Stimulated activated CD4-positive, alpha-beta T cell treated with anti-CD3 and anti-CD28 coated beads, Interleukin-1b, Interleukin-23, amount 100 ng/mL, for 4 hours (primary cell): ENCODE results near the gene DHX40.
"Not testable (repeated sequence)": the region's sequence is repeated elsewhere in the genome, so short reads cannot be mapped to it uniquely, and the experiment has no call there.

Source experiments
- DNase-seq, 2 donors: peaks; one replicate each; pipeline ENCODE4 v3.0.0-alpha.2; 2020; ENCODE audit warnings: low read depth in 2 of 2

DHX40 gene

DNA sequence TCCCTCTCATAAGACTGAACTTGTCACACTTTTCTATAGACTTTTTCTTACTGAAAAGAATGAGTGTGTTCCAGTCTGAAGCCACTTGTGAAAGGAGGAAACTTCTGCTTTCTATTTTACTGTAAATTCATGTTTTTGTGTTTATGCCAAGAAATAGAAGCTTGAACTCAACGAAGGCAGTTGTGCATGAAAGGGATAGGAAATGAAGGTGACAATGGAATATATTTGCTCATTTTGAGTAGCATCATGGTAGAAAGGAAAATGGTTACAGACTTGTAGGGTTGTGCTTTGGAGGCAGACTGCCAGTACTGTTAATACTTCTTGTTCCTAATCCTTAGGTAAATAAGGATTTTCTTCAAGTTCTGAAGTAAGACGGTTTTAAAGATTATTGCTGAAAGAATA is 62.4 kb downstream of the DHX40 start:
- DNase-seq, result no peak

DNA sequence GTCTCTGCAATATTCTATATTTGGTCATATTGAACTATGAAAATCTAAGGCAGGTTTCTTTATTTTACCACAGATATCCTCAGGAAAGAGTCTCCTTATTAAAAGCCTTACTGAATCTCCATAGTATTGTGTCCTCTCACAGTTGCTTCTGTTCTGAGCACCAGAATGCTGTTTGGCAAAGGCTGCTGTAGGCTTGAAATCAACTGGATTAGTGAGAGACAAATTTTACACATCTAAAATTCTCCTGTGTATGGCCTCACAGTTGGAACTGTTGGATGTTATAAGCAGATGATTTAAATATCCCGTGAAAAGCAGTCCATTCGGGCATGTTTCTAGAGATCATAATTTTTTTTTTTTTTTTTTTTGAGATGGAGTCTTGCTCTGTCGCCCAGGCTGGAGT is 63.8 kb downstream of the DHX40 start:
- no peak for DNase-seq

DNA sequence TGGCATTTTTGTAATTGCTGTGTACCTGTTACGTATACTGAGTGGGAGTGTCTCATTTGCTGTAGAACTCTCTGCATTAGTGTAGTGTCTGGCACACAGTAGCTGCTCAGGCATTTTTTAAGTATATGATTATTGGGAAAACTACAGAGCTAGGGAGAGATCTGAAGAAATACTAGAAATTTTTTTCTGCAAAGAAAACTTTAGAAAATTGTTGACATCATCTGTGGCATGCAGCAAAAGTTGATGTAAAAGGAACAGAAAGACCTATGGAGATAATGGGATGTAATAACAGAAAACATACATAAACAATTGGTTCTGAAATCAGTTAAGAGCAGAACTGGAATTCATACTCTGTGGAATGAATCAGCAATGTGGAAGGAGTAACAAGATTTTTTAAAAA is 65.9 kb downstream of the DHX40 start:
- no peak for DNase-seq

DNA sequence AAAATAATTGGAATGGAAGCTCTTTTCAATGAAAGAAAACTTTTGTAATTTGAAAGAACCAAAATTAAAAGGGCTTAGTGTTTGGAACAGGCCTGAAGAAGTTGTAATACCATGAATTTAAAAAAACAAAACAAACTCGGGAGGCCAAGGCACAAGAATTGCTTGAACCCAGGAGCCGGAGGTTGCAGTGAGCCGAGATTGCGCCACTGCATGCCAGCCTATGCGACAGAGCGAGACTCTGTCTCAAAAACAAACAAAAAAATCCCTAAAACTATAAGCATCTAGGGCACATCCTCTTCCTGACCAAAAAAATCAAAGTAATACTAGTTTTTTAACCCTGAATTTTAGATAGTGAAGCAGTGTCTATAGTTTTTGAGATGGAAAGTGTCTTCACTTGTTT is 67.0 kb downstream of the DHX40 start:
- DNase-seq, result no peak

DNA sequence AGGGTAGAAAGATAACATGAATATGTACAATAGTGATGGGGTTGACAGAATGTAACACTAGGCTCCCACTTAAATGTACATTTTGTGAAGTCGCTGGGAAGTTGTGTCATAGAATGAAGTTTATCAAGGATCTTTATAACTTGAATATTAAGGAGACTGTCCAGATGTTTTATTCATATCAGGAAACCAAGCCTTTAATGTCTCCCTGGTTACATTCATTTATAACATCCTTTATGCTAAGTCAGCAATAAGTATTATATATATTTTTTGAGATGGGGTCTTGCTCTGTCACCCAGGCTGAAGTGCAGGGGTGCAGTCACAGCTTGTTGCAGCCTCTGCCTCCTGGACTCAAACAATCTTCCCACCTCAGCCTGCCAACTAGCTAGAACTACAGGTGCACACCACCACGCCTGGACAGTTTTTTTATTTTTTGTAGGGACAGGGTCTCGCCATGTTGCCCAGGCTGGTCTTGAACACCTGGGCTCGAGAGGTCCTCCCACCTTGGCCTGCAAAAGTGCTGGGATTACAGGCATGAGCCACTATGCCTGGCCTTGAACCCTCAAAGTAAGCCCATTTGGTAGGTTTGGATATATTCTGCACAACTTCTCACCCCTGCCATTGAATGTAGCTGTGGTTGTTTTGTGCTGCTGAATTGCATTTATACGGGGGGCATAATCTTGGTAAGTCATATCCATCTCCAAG is 68.4 kb downstream of the DHX40 start:
- no peak for DNase-seq

DNA sequence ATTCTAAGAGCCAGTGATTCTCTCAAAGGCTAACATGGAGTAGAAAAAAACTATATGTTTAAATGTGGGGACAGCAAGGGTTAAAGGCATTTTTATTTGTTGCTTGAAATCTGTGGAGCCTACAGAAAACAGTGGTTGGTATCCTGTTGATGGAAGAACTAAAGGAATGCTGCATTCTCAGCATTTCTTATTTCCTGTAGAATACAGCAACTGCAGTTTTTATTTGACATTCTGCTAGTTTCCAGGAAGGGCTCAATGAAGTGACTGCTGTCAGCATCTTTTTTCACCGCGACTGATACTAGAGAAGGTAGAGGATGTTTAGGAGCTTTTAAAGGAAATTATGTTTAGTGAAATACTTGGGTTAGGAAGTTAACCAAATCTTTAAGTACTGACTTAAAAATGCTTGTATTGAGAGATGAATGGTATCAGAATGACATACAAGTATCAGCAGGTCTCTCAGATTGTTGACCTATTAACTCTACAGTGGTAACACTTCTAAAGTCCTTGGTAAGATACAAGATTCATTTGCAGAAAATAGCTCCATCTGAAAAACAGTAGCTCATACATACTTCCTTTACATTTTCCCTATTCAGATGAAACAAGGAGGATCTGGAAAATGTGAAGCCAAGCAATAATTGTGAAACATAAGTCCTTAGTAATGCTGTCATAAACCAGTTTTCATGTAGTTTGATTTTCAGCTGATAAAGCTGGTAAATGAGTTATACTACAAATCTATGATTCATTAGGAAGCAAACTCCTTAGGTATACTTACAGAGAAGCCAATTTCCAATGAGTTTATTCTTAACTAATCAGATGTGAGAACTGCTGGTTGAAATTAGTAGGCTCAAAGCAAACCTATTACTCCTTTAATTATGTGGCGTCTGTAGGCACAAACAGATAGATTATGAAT is 69.5 kb downstream of the DHX40 start:
- no peak for DNase-seq

DNA sequence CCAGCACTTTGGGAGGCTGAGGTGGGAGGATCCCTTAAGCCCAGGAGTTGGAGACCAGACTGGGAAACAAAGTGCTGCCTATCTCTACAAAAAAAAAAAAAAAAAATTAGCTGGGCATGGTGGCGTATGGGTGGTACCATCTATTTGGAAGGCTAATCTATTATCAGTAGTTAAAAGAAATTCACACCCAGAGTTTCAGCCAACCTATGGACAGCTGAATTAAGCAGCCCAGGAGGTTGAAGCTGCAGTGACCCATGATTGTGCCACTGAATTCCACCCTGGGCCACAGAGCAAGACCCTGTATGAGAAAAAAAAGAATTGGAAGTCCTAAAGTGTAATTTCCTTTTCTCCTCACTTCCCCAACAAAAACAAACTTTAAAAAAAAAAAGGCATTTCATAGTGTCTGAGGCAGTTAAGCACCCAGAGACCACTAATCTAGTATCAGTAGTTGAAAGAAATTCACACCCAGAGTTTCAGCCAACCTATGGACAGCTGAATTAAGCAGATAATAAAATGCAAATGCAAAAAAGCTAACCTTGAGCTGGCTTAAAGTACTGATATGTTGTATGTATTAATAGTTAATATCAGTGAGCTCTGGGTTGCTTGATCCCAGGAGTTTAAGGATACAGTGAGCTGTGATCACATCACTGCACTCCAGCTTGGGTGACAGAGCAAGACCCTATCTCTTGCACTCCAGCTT is 72.4 kb downstream of the DHX40 start:
- DNase-seq, result no peak

DNA sequence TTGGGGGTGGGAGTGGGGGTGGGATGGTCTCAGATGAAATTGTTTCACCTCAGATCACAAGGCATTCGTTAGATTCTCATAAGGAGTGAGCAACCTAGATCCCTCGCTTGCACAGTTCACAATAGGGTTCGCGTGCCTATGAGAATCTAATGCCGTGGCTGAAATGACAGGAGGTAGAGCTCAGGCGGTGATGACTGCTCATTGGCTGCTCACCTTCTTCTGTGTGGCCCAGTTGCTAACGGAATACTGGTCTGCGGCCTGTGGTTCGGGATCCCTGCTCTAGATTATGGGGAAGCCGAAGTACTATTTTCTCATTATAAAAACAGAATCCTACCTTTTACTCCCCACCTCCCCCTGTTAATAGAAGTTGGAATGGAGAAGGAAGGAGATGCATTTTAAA is 73.1 kb downstream of the DHX40 start:
- DNase-seq, result no peak

DNA sequence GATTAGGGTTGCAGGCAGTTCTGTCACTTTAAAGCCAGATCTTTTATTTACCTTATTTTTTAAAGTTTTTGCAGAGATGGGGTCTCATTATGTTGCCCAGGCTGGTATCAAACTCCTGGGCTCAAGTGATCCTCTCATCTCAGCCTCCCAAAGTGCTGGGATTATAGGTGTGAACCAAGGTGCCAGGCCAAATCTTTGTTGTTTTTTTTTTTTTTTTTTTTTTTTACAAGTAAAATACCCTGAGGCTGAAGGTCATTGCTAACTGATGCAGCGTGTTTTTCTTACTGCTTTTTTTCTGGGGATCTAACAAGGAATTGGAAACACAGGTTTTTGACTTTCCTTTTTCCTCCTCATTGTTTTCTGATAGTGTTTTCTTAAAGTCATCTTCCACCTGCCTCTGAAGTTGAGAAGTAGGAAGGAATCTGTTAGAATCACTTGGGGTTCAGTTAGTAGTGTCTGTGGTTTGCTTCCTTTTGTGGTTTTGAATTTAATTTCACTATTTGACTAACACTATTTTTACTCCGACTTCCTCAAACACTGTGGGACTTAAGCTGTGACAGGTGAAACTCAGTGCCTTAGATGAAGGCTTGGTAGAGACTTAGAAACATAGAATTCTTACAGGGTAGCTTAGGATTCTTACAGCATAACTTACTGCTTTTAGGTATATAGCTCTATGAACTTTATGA is 76.5 kb downstream of the DHX40 start:
- DNase-seq, result no peak

DNA sequence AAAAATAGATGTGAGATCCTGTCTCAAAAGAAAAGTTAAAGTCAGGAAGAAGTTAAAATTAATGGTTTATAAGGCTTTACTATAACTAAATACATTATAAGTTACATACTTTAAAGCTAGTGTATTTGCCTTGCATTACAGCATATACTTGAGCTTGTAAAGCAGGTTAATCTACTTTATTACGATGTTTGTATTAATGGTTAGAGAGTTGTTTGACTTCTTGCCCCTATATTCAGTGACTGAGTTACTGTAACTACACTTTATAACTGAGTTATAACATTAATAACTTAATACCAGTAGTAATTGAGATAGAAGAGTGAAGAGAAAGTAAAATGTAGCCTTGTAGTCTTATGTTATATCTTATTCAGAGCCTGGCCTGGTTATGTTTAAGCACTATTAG is 77.2 kb downstream of the DHX40 start:
- DNase-seq, result no peak

DNA sequence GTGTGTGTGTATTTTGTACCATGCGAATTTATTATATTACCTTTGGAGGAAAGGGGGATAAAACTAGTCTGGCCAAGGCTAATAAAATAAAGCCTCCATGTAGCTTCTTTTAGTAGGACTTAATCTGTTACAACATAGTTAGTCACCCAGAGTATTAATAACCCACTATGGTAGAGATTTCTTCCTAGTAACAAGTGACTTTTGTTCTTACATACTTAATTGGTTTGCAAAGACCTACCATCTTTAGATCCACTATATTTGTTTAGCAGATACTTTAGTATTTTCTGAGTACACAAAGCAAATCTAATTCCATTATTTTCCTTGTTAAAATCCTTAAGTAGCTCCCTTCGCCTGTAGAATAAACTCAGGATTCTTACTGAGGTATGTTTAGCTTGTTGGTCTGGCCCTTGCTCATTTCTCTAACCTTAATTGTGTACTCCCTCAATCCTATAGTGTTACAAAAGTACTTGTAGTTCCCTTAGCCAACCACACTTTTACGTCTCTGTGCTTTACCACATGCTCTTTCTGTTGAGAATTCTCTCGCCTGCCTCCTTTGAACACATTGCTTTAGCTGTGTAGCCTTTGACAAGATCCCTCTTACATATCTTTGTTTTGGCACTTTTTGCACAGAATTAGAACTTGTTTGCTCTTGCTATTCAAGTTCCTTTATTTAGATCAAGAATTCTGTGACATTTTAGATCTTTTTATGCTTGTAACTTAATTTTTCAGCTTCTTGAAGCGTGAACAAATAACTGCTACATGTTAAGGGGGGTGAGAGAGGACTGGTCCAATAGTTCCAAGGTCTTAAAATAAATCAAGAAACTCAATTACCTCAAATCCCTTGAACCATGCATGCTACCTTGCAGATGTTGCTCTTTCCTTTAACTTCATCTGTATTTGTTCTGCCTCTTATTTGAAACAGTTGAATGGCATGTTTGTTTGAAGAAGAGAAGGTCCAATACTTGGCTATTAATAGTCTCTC is 78.0 kb downstream of the DHX40 start:
- no peak for DNase-seq

DNA sequence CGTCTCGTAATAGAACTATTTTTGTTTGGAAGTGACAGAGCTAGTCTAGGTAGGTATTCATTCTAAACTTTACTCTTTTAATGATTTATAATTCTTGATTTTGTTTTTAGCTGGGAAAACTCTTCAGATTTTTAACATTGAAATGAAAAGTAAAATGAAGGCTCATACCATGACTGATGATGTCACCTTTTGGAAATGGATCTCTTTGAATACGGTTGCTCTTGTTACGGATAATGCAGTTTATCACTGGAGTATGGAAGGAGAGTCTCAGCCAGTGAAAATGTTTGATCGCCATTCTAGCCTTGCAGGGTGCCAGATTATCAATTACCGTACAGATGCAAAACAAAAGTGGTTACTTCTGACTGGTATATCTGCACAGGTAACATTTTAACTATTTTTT is 81.9 kb downstream of the DHX40 start:
- DNase-seq, result no peak

DNA sequence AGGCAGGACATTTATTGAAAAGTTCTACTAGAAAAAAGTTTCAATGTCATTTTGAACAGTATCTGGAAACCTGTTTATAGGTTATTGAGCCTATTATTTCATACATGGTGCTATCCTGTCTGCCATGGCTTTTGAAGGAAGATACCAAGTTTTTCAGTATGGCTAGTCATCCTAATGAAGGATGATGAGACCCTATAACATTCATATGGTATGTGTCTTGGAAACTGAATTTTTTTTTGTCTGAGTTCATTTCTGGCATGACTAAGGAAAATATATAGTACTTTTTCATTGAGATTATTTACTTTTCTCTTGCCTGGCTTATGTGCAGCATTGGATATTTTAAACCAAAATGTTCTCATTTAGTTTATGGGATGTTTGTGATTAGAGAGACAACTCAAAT is 84.5 kb downstream of the DHX40 start:
- no peak for DNase-seq

DNA sequence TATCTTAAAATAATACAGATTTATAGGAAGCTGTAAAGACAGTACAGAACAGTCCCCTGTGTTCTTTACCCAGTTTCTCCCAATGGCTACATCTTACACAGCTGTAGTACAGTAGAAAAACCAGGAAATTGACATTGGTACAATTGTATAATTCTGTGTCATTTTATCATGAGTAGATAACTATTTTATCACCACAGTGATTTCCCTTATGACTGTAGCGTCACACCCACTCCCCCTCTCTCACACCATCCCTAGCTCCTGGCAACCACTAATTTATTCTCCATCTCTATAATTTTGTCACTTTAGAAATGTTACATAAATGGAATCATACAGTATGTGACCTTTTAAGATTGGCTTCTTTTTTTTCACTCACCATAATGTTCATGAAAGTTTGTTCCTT is 85.2 kb downstream of the DHX40 start:
- DNase-seq, result no peak

DNA sequence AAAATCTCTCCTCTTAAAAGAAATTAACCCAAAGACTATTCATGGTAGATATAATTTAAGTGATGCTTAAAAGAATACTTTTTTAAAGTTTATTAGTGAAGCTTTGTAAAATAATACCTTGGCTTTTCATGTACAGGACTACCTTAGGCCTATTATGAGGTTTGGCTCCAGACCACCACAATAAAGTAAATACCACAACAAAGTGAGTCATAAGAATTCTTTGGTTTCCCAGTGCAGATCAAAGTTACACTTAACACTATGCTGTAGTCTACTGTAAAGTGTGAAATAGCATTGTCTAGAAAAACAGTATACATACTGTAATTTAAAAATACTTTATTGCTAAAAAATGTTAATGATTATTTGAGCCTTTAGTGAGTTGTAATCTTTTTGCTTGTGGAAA is 85.9 kb downstream of the DHX40 start:
- DNase-seq, result no peak

DNA sequence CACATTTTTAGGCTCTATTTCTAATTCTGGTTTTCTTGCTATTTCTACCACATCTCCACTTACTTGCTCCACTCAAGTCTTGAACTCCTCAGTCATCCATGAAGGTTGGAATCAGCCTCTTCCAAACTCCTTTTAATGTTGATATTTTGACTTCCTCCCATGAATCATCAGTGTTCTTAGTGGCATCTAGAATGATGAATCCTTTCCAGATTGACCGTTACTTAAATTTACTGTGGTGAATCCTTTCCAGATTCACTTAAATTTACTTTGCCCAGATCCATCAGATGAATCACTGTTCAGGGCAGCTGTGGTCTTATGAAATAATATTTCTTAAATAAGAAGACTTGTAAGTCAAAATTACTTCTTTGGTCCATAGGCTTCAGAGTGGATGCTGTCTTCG is 86.7 kb downstream of the DHX40 start:
- no peak for DNase-seq

DNA sequence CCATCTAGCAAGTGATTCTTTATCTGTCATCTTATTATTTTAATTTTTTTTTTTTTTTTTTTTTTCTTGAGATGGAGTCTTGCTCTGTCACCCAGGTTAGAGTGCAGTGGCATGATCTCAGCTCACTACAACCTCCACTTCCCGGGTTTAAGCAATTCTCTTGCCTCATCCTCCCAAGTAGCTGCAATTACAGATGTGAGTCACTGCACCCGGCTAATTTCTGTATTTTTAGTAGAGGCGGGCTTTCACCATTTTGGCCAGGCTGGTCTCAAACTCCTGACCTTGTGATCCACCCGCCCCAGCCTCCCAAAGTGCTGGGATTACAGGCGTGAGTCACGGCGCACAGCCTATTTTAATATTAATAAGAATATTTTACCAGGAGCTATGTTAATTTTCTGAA is 91.2 kb downstream of the DHX40 start:
- not testable (repeated sequence) for DNase-seq
